ENCODE results near the gene DYSF. TPM values are rescaled to one million over a fixed set of nuclear protein-coding genes. Genes with fewer than 3 reads are reported as not detected.
"Not testable (repeated sequence)": the region's sequence is repeated elsewhere in the genome, so short reads cannot be mapped to it uniquely, and the experiment has no call there.

Gene DYSF
- total RNA-seq, 1 experiment from 2014 or later: 0.24 TPM

DNA sequence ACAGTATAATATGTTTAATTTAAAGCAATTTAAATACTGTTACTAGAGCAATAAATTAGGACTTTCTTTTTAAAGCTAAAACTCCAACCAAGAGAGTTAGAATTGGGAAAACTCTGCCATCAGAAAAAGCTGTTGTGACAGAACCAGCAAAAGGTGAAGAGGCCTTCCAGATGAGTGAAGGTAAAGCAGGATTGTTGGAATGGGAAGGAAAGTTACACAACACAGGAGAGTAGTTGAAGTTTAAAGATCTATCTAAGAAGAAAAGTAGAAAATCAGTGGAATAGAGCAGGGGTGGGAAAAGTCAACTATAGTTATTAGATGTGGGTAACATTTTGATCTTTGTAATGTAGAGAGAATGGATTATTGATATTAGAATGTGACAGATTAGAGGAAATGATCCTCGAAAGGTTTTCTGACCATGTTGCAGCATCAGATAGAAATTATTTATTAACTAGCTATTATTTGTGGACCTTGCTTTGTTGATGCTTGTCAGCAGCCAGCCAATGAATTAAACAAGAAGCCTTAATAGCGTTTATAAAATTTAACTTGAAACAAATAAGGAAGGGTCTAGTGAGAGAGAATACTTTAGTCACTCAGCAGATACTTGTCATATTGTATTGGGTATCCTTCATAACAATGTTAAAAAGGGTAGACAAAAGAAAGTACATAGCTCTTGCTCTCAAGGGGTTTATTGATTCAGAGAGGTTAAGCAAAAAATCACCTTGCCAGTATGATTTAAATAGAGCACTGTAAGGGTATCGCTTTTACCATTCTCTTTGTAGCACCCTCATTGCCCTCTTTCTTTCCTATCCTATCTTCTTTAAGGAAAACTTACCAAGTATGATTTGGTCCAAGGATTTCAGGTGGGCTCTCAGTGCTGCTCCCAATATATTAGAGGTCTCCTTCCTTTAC lies 24.6 kb upstream of the DYSF start:
- Histone ChIP-seq H3K36me3 (ENCODE audit: insufficient read depth, low read length, poor library complexity, severe bottlenecking) (peaks cover 79% of the 10 kb centered on the region), H3K4me3 (ENCODE audit: low read depth, low read length, poor library complexity, severe bottlenecking) (no peak overlapping the region), H3K4me1 (ENCODE audit: insufficient read depth, low read length, poor library complexity, severe bottlenecking) (peaks cover 8% of the 10 kb centered on the region), H3K9me3 (ENCODE audit: low read depth, low read length, poor library complexity, severe bottlenecking) (no peaks in the 10 kb centered on the region), H3K27me3 (replicated peaks; ENCODE audit: insufficient read depth, low read depth, low read length, poor library complexity) (no peaks in the 10 kb centered on the region), H3K27ac (ENCODE audit: low read depth, low read length, poor library complexity, severe bottlenecking) (no peak overlapping the region)
- intact Hi-C loops (cut with micrococcal nuclease; ENCODE audit: unreplicated experiment): no loop called here
- BruUV-seq (replicated peaks): no TSS peak
- ChIA-PET POLR2A (ENCODE audit: low non-redundant PET) (no interaction called here), CTCF (interaction anchor here (1.0 kb wide), 1 partner anchor 32 kb away, joined by 3 read pairs; no protein-coding TSS in a partner anchor)
- TF ChIP-seq, protein P1, sequence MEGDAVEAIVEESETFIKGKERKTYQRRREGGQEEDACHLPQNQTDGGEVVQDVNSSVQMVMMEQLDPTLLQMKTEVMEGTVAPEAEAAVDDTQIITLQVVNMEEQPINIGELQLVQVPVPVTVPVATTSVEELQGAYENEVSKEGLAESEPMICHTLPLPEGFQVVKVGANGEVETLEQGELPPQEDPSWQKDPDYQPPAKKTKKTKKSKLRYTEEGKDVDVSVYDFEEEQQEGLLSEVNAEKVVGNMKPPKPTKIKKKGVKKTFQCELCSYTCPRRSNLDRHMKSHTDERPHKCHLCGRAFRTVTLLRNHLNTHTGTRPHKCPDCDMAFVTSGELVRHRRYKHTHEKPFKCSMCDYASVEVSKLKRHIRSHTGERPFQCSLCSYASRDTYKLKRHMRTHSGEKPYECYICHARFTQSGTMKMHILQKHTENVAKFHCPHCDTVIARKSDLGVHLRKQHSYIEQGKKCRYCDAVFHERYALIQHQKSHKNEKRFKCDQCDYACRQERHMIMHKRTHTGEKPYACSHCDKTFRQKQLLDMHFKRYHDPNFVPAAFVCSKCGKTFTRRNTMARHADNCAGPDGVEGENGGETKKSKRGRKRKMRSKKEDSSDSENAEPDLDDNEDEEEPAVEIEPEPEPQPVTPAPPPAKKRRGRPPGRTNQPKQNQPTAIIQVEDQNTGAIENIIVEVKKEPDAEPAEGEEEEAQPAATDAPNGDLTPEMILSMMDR (conservative IDR thresholded peaks at IDR 0.05; ENCODE audit: low read depth, low read length): no peak
- TF ChIP-seq EZH2 (IDR thresholded peaks at IDR 0.05; ENCODE audit: borderline replicate concordance, low read depth, low read length, poor library complexity, severe bottlenecking): no peak
- no peak for DNase-seq (ENCODE audit: low spot score)

DNA sequence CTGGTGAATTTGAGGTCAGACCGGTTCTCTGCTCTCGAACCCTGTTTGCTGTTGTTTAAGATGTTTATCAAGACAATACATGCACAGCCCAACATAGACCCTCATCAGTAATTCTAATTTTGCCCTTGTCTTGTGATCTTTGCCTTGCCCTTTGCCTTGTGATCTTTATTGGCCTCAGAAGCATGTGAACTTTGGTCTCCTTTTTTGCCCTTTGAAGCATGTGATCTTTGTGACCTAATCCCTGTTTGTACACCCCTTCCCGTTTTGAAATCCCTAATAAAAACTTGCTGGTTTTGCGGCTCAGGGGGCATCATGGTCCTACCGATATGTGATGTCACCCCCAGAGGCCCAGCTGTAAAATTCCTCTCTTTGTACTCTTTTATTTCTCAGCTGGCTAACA lies 8.2 kb upstream of the DYSF start:
- H3K4me1 ChIP-seq (ENCODE audit: insufficient read depth, low read length, poor library complexity, severe bottlenecking); DNase-seq (ENCODE audit: low spot score); H3K4me3 ChIP-seq (ENCODE audit: low read depth, low read length, poor library complexity, severe bottlenecking); H3K36me3 ChIP-seq (ENCODE audit: insufficient read depth, low read length, poor library complexity, severe bottlenecking); H3K27ac ChIP-seq (ENCODE audit: low read depth, low read length, poor library complexity, severe bottlenecking); BruUV-seq (replicated peaks); POLR2A ChIA-PET (ENCODE audit: low non-redundant PET); CTCF ChIA-PET; H3K27me3 ChIP-seq (replicated peaks; ENCODE audit: insufficient read depth, low read depth, low read length, poor library complexity); H3K9me3 ChIP-seq (ENCODE audit: low read depth, low read length, poor library complexity, severe bottlenecking); intact Hi-C loops (cut with micrococcal nuclease; ENCODE audit: unreplicated experiment): not testable (repeated sequence)

DNA sequence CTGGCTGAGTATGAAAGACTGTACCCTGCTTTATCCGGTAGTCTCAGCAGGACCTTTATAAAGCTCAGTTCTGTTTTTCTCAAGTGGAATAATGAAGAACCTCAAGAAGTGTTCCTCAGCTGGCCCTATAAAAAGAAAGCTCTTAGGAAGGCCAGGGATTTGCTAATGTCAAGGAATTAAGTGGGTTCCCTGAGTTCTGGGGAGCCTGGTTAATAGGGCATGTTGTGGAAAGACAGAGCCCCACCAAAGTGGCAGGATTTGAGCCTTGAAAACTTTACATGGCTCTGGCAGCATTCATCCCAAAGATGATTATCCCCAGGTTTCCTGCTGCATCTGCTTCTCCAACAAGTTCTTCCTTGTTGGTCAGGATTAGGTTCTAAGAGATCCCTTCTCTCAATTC lies 6.9 kb upstream of the DYSF start:
- no TSS peak for BruUV-seq (replicated peaks)
- Histone ChIP-seq H3K9me3 (ENCODE audit: low read depth, low read length, poor library complexity, severe bottlenecking) (no peaks in the 10 kb centered on the region), H3K27ac (ENCODE audit: low read depth, low read length, poor library complexity, severe bottlenecking) (no peak overlapping the region), H3K4me1 (ENCODE audit: insufficient read depth, low read length, poor library complexity, severe bottlenecking) (no peaks in the 10 kb centered on the region), H3K27me3 (replicated peaks; ENCODE audit: insufficient read depth, low read depth, low read length, poor library complexity) (peaks cover 4% of the 10 kb centered on the region), H3K4me3 (ENCODE audit: low read depth, low read length, poor library complexity, severe bottlenecking) (no peak overlapping the region), H3K36me3 (ENCODE audit: insufficient read depth, low read length, poor library complexity, severe bottlenecking) (no peaks in the 10 kb centered on the region)
- DNase-seq (ENCODE audit: low spot score): no peak
- ChIA-PET POLR2A (ENCODE audit: low non-redundant PET) (no interaction called here), CTCF (no interaction called here)
- intact Hi-C loops (cut with micrococcal nuclease; ENCODE audit: unreplicated experiment): no loop called here
- TF ChIP-seq, protein P1 (conservative IDR thresholded peaks at IDR 0.05; ENCODE audit: low read depth, low read length): no peak
- no peak for TF ChIP-seq EZH2 (IDR thresholded peaks at IDR 0.05; ENCODE audit: borderline replicate concordance, low read depth, low read length, poor library complexity, severe bottlenecking)

DNA sequence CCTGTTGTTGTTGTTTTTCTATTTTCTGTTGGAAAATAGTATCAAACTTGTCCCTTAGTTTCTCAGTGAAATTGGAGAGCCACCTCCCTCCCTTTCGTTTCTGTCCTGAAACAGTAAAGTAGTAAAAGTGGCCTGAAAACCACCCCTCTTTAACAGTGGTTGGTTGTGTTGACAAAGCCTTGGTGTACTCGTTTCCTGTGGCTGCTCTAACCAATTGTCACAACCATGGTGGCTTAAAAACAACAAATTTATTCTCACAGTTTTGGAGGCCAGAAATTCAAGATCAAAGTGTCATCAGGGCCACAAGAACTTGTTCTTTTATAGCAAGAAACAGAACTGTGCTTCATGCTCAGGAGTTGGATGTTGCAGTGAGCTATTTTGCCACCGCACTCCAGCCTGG lies 4.0 kb upstream of the DYSF start:
- Histone ChIP-seq H3K27me3 (replicated peaks; ENCODE audit: insufficient read depth, low read depth, low read length, poor library complexity) (peaks cover 26% of the 10 kb centered on the region), H3K27ac (ENCODE audit: low read depth, low read length, poor library complexity, severe bottlenecking) (no peak overlapping the region), H3K9me3 (ENCODE audit: low read depth, low read length, poor library complexity, severe bottlenecking) (no peaks in the 10 kb centered on the region), H3K4me1 (ENCODE audit: insufficient read depth, low read length, poor library complexity, severe bottlenecking) (no peaks in the 10 kb centered on the region), H3K4me3 (ENCODE audit: low read depth, low read length, poor library complexity, severe bottlenecking) (no peak overlapping the region), H3K36me3 (ENCODE audit: insufficient read depth, low read length, poor library complexity, severe bottlenecking) (no peaks in the 10 kb centered on the region)
- POLR2A ChIA-PET (ENCODE audit: low non-redundant PET): no interaction called here
- TF ChIP-seq, protein P1 (conservative IDR thresholded peaks at IDR 0.05; ENCODE audit: low read depth, low read length): no peak
- TF ChIP-seq EZH2 (IDR thresholded peaks at IDR 0.05; ENCODE audit: borderline replicate concordance, low read depth, low read length, poor library complexity, severe bottlenecking): no peak
- intact Hi-C loops (cut with micrococcal nuclease; ENCODE audit: unreplicated experiment): no loop called here
- BruUV-seq (replicated peaks): no TSS peak
- DNase-seq (ENCODE audit: low spot score): no peak
- CTCF ChIA-PET: no interaction called here
